Stimulated activated CD8-positive, alpha-beta memory T cell treated with anti-CD3 and anti-CD28 coated beads, Interleukin-15, amount 100 ng/mL, for 24 hours (primary cell): ENCODE data around the gene TWIST2.

Source experiments
- DNase-seq: peaks from one replicate; pipeline ENCODE4 v3.0.0-alpha.2; 2020; ENCODE audit warnings: low read depth

The TWIST2 gene

DNA sequence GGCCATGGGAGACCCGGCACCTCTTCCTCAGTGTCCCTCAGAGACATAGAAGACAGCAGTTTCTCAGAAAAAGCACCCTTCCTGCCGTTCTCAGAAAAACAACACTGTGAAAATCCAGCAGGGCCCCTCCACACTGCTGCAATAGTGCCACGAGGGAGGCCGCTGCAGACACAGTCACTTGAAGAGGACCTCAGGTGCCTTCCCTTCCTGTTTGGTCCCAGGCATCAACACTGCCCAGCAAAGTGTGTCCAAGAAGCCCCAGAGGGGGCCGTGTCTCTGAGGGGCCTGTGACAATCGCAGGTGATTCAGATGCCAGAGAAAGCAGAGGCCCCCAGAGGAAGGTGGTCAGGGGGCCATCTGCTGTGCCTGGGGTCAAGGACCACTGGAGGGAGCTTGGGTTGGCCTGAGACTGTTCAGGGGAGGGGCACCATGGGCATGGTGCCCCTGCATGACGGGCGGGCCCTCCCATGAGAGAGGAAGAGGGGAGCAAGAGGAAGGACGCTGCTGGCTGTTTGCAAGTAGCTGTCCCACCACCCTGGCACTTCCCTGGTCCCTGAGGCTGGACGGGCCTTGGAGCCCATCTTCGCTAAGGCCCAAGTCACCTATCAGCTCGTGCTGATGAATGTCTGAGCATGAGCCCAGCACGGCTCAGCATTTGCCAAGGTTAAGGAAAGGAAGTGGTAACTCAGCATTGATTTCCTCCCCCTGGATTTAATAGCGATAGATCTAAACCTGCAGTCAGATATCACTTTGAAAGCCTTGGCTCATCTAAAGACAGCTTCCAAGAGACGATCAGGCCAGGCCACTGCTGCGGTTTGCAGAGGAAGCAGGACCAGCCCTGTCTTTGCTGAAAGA lies 9.1 kb downstream of the TWIST2 start:
- no peak for DNase-seq

DNA sequence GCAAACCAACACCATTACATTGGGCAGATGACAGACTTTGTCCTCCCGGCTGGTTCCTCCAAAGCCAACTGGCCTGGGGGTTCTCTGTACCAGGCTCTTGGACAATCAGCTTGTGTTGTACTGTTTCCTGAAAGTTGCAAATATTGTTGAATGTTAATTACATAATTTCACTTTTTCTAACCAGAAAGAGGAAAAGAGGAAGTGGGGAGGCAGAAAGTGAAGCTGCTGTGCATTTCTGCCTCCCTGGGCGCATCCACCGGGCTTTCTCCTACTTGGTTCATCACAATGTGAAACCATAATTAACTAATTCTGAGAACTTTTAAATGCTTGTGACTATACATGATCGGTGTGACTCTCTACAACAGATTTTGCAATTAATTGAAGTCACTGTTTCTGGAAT lies 10.1 kb downstream of the TWIST2 start:
- no peak for DNase-seq

DNA sequence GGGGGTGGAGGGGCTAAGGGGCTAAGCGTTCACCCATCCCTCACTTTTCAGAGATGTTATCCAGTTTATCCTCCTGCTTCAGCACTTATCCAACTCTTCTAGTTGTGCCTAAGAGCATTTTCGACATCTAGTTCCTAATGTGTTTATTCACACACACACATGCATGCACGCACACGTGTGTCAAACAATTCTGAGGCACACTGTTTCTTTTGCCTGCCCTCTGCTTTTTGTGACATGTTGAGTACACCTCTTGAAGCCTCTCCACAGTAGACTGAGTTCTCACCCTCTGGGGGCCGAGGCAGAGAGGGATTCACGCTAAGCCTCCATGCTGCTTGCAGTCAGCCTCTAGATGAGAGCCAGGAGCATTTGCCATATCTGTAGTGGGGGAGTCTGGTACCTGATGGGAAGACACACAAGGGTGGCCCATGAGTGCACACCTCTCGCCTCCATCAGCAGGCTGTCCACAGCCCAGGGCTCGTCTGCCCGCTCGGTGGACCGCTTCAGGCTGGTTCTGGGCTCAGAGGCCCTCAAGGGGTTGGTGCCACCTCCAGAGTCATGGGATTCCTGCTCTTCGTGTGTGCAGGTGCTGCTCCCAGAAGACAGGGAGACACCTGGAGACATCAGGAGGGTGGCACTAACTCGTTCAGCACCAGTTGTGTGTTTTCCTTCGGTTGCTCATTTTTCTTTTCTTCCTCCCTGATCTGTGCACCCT lies 11.9 kb downstream of the TWIST2 start:
- DNase-seq: no peak

DNA sequence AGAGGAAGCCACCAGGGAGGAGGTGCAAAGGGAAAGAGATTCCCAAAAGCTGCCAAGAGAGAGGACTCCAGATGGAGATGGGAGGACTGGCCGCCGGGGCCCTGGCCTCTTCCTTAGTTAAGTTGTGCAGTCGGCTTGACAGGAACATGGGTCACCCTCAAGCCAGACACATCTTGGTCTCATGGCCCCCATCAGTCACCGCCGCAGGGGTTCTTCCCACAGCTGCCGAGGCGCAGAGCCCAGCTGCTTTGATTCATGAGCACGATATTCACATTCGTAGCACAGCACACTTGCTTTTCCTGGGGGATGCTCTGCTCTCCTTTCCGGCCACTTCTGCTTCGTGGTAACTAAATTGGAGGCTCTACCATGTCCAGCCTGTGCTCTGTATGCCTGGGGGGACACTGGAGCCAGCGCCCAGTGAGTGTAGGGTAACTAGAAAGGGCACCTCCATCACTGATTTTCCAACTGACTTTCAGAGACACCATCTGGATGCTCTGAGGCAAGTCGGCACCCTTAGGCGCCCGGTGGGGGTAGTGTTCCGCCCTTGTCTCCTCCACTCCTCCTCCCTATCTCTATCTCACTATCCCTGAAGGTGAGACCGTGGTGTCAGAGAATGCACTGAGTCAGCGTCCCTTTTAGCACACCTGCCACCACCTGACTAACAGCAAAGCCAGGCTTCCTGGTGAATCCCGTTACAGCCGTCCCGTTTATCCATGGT lies 13.3 kb downstream of the TWIST2 start:
- no peak for DNase-seq

DNA sequence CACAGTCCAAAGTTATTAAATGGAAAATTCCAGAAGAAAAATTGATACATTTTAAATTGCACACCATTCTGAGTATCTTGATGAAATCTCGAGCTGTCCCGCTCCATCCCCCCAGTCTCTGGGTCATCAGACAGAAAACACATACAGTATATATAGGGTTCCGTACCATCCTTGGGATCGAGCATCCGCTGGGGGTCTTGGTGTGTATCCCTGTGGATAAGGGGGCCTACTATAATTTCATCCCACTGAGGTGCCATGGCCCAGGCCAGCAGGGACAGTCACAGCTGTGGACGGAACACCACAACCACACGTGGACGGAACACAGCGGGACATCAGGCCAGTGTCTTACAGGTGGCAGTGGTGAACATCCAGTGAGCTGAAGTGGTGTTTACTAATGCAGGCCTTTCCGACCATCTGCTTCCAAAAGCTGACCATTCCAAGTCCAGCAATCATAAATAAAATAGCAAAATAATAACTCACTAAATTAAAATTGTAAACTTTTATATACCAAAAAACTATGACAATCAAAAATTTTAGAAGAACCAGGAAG lies 14.0 kb downstream of the TWIST2 start:
- no peak for DNase-seq

DNA sequence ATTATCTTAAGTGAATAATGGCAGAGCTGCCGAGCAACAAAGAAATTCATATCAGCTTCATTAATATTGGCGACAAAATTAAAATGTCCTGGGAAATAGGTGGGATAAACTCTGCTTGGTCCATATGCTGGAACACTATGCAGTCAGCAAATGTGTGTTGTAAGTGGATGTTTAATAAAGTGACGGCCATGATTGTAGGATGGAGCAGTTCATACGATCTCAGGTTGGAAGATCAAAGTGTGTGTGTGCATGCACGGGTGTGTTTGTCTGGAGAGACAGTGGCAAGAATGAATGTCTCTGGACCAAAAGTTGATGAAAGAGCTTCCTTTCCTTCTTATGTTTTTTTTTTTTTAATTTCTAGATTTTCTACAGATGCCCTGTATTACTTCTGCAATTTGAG lies 14.8 kb downstream of the TWIST2 start:
- DNase-seq: no peak

DNA sequence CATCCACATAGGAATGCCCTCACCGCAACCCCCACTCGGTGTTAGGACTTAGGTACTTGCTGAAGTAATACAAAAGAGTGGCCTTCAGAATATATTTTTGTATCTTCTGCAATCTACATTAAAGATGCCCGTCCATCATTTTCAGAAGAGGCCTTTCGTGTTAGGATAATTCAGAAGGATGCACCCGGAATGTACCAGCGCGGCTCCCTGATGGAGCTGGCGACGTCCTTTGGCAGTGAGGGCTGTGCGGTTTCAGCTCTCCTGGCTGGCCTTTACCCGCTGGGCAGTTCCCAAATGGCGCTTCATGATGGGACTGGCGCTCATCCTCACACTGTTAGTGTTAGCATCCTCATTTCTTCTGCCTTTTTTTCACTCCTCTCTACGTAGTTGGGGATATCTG lies 15.3 kb downstream of the TWIST2 start:
- DNase-seq: no peak

DNA sequence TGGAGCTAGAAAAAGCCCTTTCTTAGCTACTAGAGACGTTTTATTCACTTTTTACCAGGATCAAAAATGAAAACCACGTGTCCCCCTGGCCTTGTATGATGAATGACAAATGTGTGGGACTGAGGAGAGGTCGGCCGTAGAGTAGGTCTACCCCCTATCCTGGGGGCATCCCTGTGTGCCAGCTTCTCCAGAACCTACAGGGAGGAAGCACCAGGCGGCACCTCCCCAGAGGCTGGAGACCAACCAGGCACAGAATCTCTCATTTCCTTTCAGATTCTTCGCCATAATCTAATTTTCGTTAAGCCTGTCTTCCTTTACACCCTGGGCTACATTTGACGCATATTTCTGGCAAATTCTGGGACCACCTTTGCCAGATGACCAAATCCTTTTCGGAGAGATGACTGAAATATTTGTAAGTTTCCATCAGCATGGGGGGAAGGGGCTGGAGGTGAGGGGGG lies 15.9 kb downstream of the TWIST2 start:
- no peak for DNase-seq

DNA sequence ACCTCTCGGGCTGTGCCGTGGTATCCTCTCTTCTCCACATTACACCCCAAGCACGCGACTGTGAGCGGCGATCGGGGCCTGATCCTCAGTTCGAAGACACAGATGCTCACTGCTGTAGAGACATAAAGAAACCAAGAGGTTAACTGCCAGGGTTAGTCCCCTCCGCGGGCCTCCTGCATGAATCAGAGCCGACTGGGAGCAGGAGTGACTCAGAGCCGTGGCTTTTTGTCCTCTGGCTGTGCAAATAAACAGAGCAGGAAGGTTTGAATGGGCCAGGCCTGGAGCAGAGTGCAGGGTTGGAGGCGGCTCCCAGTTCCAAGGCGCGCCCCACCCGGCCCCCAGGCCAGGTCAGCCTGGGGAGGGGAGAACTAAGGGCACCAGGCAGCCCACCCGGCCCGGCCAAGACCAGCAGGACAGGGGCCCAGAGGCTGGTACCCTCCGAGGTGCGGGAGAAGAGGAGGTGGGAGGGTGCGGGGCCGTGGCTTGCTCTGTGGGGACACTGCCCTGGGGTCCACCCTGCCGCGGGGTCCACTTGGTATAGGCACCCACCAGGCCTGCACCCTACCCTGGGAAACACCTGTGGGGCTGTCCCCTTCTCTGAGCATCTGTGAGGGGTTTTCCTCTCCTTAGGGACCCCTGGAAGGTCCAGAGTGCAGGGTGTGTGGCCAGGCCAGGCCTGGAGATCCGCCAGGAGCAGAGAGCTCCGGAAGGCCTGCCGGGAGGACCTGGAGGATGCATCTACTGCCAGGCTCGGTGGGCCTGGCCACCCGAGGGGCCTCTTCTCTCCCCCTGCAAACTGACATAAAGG lies 16.5 kb downstream of the TWIST2 start:
- DNase-seq: no peak

DNA sequence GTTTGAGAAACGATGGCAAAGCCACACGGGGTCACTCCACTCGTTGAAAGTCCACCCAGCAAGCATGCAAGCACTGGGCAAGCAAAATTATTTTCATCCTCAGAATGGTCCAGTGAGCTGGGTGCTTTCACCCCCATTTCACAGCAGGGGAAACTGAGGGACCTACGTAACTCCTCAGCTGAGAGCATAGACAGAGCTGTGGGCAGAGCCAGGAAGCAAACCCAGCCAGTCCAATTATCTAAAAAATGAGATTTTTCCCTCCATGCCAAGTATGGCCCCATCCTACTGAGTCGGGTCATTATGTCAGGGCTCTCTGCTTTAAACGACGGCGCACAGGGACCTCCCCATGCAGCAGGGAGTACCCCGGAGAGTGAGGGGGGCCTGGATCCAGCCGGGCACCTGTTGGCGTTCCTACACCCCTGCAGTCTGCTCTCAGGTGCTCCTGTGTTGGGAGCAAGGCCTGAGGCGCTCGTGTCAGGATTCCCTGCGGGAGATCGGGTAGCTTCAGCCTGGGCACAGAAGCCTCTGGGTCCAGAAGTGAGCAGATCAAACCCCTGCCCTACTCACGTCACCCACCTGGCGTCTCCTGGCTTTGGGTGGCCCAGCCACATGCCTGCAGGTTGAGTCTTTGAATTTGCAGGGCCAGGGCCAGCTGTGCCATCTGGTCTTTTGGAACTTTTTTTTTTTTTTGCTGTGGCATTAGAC lies 17.3 kb downstream of the TWIST2 start:
- no peak for DNase-seq

DNA sequence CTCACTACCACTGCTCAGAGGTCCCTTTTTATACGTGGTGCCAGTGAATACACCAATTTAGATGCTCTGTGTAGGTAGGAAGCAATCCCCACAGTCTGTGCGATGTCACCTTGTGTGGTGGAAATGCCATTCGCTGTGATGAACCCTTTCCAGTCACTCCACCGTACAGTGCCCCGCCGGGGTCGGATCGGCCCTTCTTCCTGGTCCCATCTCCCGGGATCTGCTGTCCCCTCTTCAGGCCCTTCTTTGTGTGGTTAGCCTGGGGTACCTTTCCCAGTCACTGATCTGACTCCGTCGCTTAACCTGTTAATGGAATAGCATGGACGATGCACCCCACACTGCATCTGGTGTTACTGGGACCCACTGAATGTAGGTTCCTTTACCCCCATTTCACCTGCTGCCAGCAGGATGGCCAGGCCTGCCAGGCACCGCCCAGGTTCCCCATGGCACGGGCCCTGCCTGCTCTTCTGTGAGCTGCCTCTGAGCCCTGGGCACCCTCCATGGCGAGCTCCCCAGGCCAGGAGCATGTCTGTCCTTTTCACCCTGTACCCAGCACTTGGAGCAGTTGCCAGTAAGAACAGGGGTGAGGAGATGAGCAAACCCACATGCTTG lies 18.0 kb downstream of the TWIST2 start:
- no peak for DNase-seq

DNA sequence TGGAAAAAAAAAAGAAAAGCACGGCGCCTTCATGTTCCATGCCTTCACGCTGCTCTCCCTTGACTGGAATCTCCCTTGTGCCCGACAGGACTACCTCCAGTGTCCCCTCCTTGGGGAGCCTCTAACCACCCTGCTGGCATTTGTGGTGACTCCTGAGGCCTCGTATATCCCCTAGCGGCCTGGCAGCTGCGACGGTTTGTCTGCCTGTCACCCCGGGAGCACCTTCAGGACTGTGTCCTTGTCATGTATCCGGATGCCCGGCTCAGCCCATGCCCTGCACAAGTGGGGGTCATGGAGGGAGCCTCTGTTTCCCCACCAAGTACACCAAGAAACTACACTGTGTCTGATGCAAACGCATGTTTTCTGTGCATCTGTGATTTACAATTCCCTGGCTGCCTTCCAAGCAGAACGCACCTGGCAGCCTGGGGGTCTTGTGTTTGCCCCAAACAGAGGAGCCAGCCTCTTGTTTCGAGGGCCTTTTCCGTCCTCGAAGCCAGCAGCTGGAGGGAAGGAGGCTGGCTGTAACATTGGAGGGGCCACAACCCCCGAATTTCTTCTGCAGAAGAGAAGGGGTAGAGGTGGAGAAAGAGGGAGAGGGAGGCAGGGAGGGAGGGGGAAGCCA lies 18.9 kb downstream of the TWIST2 start:
- DNase-seq: no peak

DNA sequence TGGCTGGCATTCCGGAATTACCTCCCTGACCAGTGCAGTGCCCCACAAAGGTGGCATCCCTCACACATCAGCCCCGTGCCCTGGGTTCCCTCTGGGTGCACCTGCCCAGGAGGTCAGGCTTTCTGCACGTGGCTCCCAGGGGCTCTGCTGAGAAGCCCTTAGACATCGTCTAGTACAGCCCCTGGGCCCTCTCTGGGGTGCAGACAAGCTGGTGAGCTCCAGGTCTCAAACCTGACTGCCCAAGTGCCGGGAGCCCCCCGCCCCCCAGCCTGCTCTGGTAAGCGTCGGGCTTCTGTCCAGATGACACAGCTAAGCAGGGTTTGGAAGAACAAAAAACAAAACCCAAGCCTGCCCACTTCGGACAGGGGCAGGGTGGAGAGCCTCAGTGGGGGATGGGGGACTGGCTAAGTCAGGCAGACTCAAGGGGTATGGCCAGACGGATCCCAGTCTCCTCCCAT lies 20.2 kb downstream of the TWIST2 start:
- DNase-seq: no peak

DNA sequence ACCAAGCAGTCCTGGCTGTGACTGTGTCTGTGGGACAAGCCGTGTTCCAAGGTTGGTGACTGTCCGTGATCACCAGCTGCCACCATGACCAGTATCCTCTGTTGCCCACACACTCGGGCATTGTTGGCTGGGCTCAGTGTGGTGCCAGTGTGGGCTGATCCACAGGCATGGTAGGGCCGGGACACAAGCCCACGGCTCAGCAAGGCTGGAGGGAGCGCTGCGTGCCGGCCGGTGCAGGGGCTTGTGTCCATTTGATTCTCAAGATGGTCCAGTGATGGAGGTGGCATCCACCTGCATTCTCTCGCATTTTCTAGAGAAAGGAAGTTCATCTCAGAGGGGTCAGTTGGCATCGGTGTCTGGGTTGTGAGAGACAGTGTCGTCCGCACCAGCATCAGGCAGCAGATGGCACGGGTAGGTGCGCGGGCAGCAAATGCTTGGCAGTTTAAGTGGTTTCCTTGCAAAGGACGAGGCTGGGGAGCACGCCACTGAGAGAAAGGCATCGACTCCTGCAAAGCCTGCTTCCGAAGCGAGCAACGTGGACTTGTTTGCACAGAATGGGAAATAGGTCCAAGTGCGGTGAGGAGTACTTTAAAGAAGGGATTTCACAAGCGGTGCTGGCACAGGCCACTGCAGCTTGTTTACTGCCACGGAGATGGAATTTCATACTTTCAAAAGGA lies 20.9 kb downstream of the TWIST2 start:
- DNase-seq: no peak

DNA sequence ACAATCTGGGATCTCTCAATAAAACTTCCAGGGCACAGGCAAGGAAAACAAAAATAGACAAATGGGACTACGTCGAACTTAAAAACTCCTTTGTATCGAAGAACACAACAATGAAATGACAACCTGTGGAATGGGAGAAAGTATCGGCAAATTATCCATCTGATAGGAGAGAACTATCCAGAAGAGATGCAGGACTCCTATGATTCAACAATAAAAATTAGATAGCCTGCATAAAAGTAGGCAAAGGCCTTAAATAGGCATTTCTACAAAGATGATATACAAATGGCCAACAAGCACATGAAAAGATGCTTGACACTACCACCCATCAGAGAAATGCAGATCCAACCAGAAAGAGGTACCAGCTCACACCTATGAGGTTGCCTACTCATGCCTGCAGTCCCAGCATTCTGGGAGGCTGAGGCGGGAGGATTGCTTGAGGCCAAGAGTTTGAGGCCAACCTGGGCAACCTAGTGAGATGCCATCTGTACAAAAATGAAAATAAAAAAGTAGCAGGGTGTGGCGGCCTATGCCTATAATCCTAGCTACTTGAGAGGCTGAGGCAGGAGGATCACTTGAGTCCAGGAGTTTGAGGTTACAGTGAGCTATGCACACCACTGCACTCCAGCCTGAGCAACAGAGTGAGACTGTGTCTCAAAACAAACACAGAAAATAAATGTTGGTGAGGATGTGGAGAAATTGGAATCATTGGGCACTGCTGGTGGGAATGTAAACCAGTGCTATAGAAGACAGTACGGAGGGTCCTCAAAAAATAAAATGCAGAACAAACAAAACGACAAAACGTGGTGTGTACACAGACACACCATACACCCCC lies 21.6 kb downstream of the TWIST2 start:
- no peak for DNase-seq

DNA sequence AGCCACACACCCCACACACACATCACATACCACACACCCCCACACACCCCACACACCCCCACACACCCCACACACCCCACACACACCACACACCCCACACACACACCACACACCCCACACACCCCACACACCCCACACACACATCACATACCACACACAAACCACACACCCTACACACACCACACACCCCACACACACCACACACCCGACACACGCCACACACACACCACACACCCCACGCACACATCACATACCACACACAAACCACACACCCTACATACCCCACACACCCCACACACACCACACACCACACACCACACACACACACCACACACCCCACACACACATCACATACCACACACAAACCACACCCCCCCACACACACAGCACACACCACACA lies 22.4 kb downstream of the TWIST2 start:
- DNase-seq: no peak

DNA sequence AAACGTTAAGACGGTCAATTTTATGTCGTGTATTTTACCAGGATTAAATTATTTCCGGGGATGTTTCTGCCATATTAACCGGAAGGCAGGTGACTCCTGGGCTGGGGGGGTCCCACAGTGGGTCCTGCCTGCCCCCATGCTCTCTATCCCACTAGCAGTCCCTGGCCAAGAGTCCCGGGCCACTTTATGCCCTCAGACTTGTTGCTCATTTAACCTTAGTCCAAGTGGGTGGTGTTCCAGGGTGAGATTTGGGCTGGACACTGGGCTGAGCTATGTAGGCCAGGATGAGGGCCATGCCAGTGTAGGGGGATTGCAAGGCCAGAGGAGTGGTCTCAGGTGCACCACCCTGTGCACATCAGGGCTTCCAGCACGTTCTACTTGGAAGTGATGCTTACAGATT lies 24.1 kb downstream of the TWIST2 start:
- DNase-seq: no peak

DNA sequence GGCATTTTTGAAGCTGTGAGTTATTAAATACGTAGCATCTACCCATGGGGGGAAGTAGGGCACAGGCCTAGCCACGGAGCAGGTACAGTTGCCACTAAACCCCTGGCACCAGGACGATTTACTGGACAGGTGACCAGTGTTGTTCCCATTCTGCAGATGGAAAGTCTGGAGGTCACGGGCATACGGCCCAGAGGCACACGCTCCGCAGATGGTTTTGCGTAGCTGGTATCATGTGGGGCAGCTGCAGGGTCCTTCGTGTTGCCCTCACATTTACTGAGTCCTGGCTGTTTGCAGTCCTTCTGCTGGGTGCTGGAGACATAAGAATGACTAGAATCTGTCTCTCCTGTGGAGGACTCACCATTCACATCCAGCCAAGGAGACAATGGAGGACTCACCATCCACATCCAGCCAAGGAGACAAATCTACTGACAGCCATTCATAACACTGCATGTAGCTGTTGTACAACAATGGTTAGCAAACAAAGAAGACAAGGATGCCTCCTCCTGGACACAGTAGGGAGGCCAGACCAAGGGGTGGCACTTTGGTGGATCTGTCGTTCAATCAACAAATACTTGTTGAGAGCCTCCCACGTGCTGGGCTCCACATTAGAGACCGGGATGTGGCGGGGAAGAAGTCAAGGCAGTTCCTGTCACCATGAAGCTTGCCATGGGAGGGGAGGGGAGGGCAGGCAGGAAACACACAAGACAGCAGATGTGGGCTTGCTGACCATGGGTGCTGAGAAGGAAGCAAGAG lies 24.9 kb downstream of the TWIST2 start:
- no peak for DNase-seq
